ENCODE data around the gene MFAP1.

The MFAP1 gene

GRCh38 chr15:43775411-43775965, 49.0 kb downstream of the MFAP1 start:
- no peak for DNase-seq

- DNase-seq, result no peak
These were observed 50.4 kb downstream of the MFAP1 start for GRCh38 chr15:43774062-43774461.

- no peak for DNase-seq
These were observed 51.9 kb downstream of the MFAP1 start for GRCh38 chr15:43772624-43773023.

DNA sequence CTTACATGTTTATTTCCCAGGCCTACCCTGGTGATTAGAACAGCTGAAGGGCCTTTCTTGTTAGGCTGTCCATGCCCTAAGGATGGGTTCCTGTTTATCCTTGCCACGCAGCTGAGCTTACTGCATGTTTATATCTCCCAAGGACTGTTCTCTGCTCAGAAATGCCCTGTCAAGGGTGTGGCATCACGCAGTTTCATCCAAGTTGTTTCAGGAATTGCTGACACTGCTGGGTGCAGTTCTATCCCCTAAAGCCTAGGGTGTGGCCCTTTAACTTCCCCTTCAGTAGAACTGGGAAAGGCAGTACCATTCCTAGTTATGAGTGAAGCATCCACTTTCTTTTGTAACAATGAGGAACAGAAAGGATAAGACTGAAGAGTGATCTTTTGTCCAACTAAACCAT, 52.7 kb downstream of the MFAP1 start:
- no peak for DNase-seq

DNA sequence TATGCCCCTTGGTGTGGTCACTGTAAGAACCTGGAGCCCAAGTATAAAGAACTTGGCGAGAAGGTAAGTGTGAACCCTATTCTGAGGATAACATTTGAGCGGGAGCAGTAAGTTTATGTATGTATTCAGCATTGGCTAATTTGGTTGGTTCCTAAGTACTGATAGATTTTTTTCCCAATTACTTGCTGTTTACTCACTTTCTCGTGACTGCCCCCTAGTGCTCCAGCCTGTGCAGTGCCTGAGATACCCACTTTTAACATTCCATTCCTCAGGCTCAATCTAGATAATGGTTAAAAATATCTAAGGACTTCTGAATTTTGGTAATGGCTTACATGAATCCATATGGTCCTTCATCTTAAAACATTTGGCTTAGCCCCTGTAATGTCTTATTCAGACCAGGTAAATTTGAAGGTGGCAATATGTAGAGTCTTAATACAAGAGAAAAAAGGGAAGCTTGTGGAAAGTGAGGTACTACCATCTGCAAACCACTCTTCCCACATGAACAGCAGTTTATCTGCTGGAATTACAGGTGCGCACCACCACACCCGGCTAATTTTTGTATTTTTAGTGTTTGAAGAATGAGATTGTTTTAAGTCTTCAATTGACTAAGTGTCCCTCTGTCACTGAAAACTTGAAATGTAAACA, 54.8 kb downstream of the MFAP1 start:
- DNase-seq, result peak in 1 of 2 donors; percentile 51

DNA sequence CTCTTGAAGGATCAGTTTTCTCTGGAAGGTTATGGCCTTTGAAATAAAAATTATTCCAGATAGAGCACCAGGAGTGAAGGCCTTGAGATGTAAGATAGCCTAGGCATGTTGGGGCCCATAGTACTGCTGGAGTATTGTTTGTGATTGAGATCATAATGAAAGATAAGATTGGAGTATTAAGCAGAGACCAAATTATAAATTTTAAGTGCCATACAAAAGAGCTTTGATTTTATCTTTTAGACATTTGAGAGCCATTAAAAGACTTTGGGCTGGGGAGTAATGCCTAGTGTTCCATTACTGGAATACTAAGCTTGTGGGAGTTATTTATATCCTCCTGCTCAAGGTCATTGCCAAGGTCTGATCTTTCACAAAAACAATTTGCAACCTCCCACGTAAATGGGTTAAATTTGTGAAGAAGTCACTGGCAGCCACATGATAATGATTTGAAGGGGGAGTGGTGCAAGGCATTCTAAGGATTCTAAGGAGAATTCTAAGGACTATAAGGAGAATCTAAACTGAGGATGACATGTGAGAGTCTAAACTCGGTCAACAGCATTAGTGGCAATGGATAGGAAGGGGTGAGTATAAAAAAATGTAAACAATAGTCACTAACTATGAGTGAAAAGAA, 60.6 kb downstream of the MFAP1 start:
- no peak for DNase-seq

GRCh38 chr15:43762824-43763223, 61.7 kb downstream of the MFAP1 start:
- DNase-seq, result no peak
